ENCODE results near the gene SARDH. TPM values are rescaled to one million over a fixed set of nuclear protein-coding genes. Genes with fewer than 3 reads are reported as not detected.

Gene SARDH
- total RNA-seq, 4 donors from 2014 or later: 0.39 to 2.9 (median 0.51) TPM

DNA sequence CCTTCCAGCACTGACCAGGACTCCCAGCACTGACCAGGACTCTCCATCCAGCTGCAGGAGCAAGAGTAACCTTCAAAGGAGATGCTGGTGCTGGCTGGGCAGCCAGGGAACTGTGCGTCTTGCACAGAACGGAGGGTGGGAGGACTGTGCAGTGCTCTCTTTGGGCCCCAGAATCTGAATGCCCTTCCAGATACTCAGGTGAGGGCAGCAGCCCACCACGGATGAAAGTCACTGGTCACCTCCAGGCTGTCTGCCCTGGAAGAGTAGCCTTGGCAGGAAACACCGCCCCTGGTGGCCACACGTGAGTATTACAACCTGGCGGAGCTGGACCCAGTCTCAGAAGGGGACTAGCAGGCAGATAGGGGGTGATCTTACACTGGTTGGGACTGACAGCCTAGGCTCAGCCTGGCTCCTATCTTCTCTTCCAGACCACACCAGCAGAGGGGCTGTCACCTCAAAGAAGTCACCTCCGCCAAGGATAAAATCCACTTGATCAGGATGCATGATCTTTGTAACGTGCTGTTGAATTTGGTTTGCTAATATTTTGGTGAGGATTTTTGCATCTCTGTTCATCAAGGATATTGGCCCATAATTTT lies 4.8 kb upstream of the SARDH start:
- no peaks in the 10 kb centered on the region for H3K36me3 ChIP-seq
- H3K27ac ChIP-seq (replicated peaks in 1 of 4): no peak overlapping the region
- intact Hi-C loops (cut with DNase I): no loop called here
- TF ChIP-seq, protein P1, sequence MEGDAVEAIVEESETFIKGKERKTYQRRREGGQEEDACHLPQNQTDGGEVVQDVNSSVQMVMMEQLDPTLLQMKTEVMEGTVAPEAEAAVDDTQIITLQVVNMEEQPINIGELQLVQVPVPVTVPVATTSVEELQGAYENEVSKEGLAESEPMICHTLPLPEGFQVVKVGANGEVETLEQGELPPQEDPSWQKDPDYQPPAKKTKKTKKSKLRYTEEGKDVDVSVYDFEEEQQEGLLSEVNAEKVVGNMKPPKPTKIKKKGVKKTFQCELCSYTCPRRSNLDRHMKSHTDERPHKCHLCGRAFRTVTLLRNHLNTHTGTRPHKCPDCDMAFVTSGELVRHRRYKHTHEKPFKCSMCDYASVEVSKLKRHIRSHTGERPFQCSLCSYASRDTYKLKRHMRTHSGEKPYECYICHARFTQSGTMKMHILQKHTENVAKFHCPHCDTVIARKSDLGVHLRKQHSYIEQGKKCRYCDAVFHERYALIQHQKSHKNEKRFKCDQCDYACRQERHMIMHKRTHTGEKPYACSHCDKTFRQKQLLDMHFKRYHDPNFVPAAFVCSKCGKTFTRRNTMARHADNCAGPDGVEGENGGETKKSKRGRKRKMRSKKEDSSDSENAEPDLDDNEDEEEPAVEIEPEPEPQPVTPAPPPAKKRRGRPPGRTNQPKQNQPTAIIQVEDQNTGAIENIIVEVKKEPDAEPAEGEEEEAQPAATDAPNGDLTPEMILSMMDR (IDR thresholded peaks at IDR 0.05): peak in 2 of 3 experiments; percentile 88 to 91
- no peak for TF ChIP-seq POLR2AphosphoS5 (IDR thresholded peaks at IDR 0.05)
- no peak overlapping the region for H3K4me3 ChIP-seq
- peaks cover 0 to 10% (median 0%) of the 10 kb centered on the region in 4 donors for H3K27me3 ChIP-seq
- WGBS: 28% methylated on average over 4 of the region's 8 CpGs
- peaks cover 4 to 8% (median 7%) of the 10 kb centered on the region in 4 donors for H3K4me1 ChIP-seq
- no peaks in the 10 kb centered on the region for H3K9me3 ChIP-seq
- peak; percentile 93 for DNase-seq (ENCODE audit: extremely low spot score)

DNA sequence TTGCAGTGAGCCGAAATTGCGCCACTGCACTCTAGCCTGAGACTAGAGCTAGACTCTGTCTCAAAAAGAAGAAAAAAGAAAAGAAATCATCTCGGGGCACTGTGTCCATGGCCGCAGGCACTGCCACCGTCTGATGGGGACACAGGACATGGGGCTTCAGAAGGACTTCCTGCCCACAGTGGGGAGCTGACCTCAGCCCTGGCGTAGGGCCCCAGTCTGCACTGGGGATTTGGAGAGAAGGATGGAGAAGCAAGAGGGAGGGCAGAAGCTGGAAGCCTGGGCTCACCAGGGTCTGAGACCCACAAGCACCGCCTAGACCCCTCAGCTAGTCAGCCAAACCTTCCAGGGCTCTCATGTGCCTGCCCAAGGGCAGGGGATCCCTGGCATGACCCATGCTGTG lies 4.1 kb upstream of the SARDH start:
- Histone ChIP-seq H3K4me3 (no peak overlapping the region), H3K9me3 (no peaks in the 10 kb centered on the region), H3K27ac (replicated peaks in 1 of 4) (no peak overlapping the region), H3K4me1 (peaks cover 5 to 14% (median 14%) of the 10 kb centered on the region in 4 donors), H3K36me3 (no peaks in the 10 kb centered on the region), H3K27me3 (peaks cover 0 to 10% (median 0%) of the 10 kb centered on the region in 4 donors)
- DNase-seq (ENCODE audit: extremely low spot score): no peak
- intact Hi-C loops (cut with DNase I): no loop called here
- WGBS: 92% methylated on average over 7 of the region's 7 CpGs
- TF ChIP-seq POLR2AphosphoS5 (IDR thresholded peaks at IDR 0.05) (no peak), EP300 (IDR thresholded peaks at IDR 0.05) (no peak), POLR2A (IDR thresholded peaks at IDR 0.05; ENCODE audit: low read depth) (no peak)
- TF ChIP-seq, protein P1 (IDR thresholded peaks at IDR 0.05): no peak

DNA sequence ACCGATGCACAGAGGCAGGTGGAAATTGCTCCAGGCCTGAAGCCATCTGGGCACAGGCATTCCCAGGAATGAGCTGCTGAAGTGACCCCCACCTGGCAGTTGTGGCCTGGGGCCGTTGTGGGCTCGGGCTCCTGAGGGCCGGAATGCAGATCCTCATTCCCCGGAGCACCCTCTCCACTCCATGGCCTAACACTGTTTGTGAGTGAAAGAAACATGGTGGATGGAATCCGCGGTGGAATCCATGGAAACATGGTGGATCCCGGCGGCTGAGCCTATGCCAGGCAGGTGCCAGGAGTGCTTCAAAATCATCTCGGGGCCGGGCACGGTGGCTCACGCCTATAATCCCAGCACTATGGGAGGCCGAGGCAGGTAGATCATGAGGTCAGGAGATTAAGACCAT lies 3.6 kb upstream of the SARDH start:
- TF ChIP-seq, protein P1 (IDR thresholded peaks at IDR 0.05): no peak
- TF ChIP-seq POLR2AphosphoS5 (IDR thresholded peaks at IDR 0.05): no peak
- no peak for TF ChIP-seq EP300 (IDR thresholded peaks at IDR 0.05)
- no peak for TF ChIP-seq POLR2A (IDR thresholded peaks at IDR 0.05; ENCODE audit: low read depth)
- Histone ChIP-seq H3K4me3 (no peak overlapping the region), H3K36me3 (no peaks in the 10 kb centered on the region), H3K9me3 (no peaks in the 10 kb centered on the region), H3K27me3 (peaks cover 0 to 10% (median 0%) of the 10 kb centered on the region in 4 donors), H3K4me1 (peaks cover 5 to 18% (median 16%) of the 10 kb centered on the region in 4 donors), H3K27ac (replicated peaks in 1 of 4) (no peak overlapping the region)
- 93% methylated on average over 14 of the region's 14 CpGs for WGBS
- no peak for DNase-seq (ENCODE audit: extremely low spot score)
- intact Hi-C loops (cut with DNase I): no loop called here

DNA sequence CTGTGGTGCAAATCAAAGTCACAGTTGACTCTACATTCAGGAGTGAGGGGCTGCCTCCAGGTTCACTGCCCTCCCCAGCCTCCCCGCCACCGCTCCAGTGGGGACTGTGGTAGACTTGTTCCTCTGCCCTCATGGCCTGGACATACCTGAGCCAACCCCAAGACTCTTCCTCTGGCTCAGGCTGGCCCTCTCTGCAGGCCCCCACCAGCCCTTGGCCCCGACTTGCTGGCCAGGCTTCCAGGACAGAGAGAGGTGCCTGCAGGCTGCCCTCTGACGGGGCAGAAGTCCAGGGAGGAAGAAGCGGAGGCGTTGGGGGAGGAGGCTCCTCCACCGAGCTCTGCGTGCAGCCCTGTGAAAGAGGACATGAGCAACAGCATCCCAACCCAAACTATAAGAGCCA lies 2.8 kb upstream of the SARDH start:
- no peak for DNase-seq (ENCODE audit: extremely low spot score)
- TF ChIP-seq POLR2A (IDR thresholded peaks at IDR 0.05; ENCODE audit: low read depth) (no peak), EP300 (IDR thresholded peaks at IDR 0.05) (no peak), POLR2AphosphoS5 (IDR thresholded peaks at IDR 0.05) (no peak)
- TF ChIP-seq, protein P1 (IDR thresholded peaks at IDR 0.05): no peak
- Histone ChIP-seq H3K27ac (replicated peaks in 1 of 4) (no peak overlapping the region), H3K4me1 (peaks cover 5 to 18% (median 16%) of the 10 kb centered on the region in 4 donors), H3K9me3 (no peaks in the 10 kb centered on the region), H3K27me3 (peaks cover 0 to 10% (median 0%) of the 10 kb centered on the region in 4 donors), H3K36me3 (no peaks in the 10 kb centered on the region), H3K4me3 (no peak overlapping the region)
- intact Hi-C loops (cut with DNase I): no loop called here
- WGBS: 79% methylated on average over 6 of the region's 8 CpGs

Data from esophagus muscularis mucosa (tissue), 4 donors.